A673 (cell line): ENCODE results near the gene DNAI2.

Source experiments
- CTCF ChIP-seq: fragments of 300-800, 200-600 bp; sonication (generic); conservative IDR thresholded peaks from 2 replicates; pipeline ENCODE4 v1.5.1; 2017; ENCODE audit warnings: low read depth, mild to moderate bottlenecking, antibody characterized with exemption, low read length, moderate library complexity, mixed read lengths
- EZH2 ChIP-seq: fragments of 200-600 bp; sonication (generic); IDR thresholded peaks from 2 replicates; pipeline ENCODE4 v1.6.1; 2017; ENCODE audit warnings: borderline replicate concordance, low read depth, mild to moderate bottlenecking, mixed read lengths, antibody characterized with exemption, low read length; ENCODE audit not compliant: poor library complexity, severe bottlenecking

- TF ChIP-seq CTCF, result no peak
- TF ChIP-seq EZH2, result no peak
Measured at GRCh38 chr17:74274060-74274708, at the start of gene DNAI2.
